Measurements from ENCODE around the gene OSGIN1. TPM values are rescaled to one million over a fixed set of nuclear protein-coding genes. Genes with fewer than 3 reads are reported as not detected.

The OSGIN1 gene
- polyA plus RNA-seq, 3 donors: 1.8 to 4.0 (median 2.0) TPM

- H3K36me3 Mint-ChIP-seq: peaks cover 5 to 8% of the 10 kb centered on the region in 2 donors
- no peak for DNase-seq
- WGBS (ENCODE audit: insufficient coverage): 95% methylated on average over 8 of the region's 17 CpGs
- H3K4me3 Mint-ChIP-seq: no peak overlapping the region
- H3K9ac ChIP-seq (ENCODE audit: insufficient read depth, low read length, poor library complexity, severe bottlenecking): no peak overlapping the region
- intact Hi-C loops (cut with micrococcal nuclease): no loop called here
- no peaks in the 10 kb centered on the region for H4K20me1 ChIP-seq (ENCODE audit: insufficient read depth, low read length)
- no peak overlapping the region for H3K4me3 ChIP-seq (replicated peaks in 1 of 3; ENCODE audit: low read depth in 2 of 3, low read length in 3 of 3)
- H3K27me3 ChIP-seq (ENCODE audit: control insufficient read depth in 2 of 2, insufficient read depth in 2 of 2, low read length in 2 of 2): no peaks in the 10 kb centered on the region
- H3K79me2 ChIP-seq (ENCODE audit: insufficient read depth, low read length): no peaks in the 10 kb centered on the region
- H3K4me1 Mint-ChIP-seq: no peaks in the 10 kb centered on the region
- no peaks in the 10 kb centered on the region for H3K9me3 ChIP-seq (replicated peaks in 1 of 2; ENCODE audit: control insufficient read depth in 1 of 2, insufficient read depth in 1 of 2, low read length in 2 of 2)
- H2AFZ ChIP-seq (ENCODE audit: insufficient read depth, low read depth, low read length, poor library complexity, severe bottlenecking): no peak overlapping the region
- peaks cover 2 to 3% (median 2%) of the 10 kb centered on the region in 3 donors for H3K27me3 Mint-ChIP-seq (ENCODE audit: low read depth in 3 of 3)
- no peaks in the 10 kb centered on the region for H3K36me3 ChIP-seq (replicated peaks in 1 of 2; ENCODE audit: control insufficient read depth in 1 of 2, insufficient read depth in 2 of 2, low read length in 2 of 2)
- H3K4me2 ChIP-seq (replicated peaks; ENCODE audit: extremely low read depth, low read length, poor library complexity, severe bottlenecking): no peak overlapping the region
- TF ChIP-seq CTCF (IDR thresholded peaks at IDR 0.05): no peak
- H3K9me3 Mint-ChIP-seq: no peaks in the 10 kb centered on the region
- no peak overlapping the region for H3K27ac ChIP-seq (ENCODE audit: low read depth in 1 of 2, low read length in 2 of 2)
- peak overlapping the region in 1 of 7 donors; percentile 58 for H3K27ac Mint-ChIP-seq
- no peaks in the 10 kb centered on the region for H3K4me1 ChIP-seq (ENCODE audit: control insufficient read depth in 1 of 2, insufficient read depth in 2 of 2, low read length in 2 of 2)
These were observed 21.5 kb upstream of the OSGIN1 start for GRCh38 chr16:83931556-83931955.

- no peak overlapping the region for H3K4me3 ChIP-seq (replicated peaks in 1 of 3; ENCODE audit: low read depth in 2 of 3, low read length in 3 of 3)
- Mint-ChIP-seq H3K27ac (no peak overlapping the region), H3K4me3 (no peak overlapping the region), H3K27me3 (ENCODE audit: low read depth in 3 of 3) (peaks cover 2 to 5% (median 2%) of the 10 kb centered on the region in 3 donors), H3K4me1 (no peaks in the 10 kb centered on the region), H3K9me3 (peaks cover 0 to 2% (median 0%) of the 10 kb centered on the region in 7 donors), H3K36me3 (peaks cover 7 to 11% of the 10 kb centered on the region in 2 donors)
- no peak for TF ChIP-seq CTCF (IDR thresholded peaks at IDR 0.05)
- no peak for DNase-seq
- WGBS (ENCODE audit: insufficient coverage): 97% methylated on average over 9 of the region's 11 CpGs
- H3K27ac ChIP-seq (ENCODE audit: low read depth in 1 of 2, low read length in 2 of 2): no peak overlapping the region
- no peak overlapping the region for H2AFZ ChIP-seq (ENCODE audit: insufficient read depth, low read depth, low read length, poor library complexity, severe bottlenecking)
- no peaks in the 10 kb centered on the region for H4K20me1 ChIP-seq (ENCODE audit: insufficient read depth, low read length)
- no peaks in the 10 kb centered on the region for H3K9me3 ChIP-seq (replicated peaks in 1 of 2; ENCODE audit: control insufficient read depth in 1 of 2, insufficient read depth in 1 of 2, low read length in 2 of 2)
- H3K9ac ChIP-seq (ENCODE audit: insufficient read depth, low read length, poor library complexity, severe bottlenecking): no peak overlapping the region
- H3K79me2 ChIP-seq (ENCODE audit: insufficient read depth, low read length): no peaks in the 10 kb centered on the region
- intact Hi-C loops (cut with micrococcal nuclease): no loop called here
- no peaks in the 10 kb centered on the region for H3K27me3 ChIP-seq (ENCODE audit: control insufficient read depth in 2 of 2, insufficient read depth in 2 of 2, low read length in 2 of 2)
- H3K4me2 ChIP-seq (replicated peaks; ENCODE audit: extremely low read depth, low read length, poor library complexity, severe bottlenecking): no peak overlapping the region
- no peaks in the 10 kb centered on the region for H3K36me3 ChIP-seq (replicated peaks in 1 of 2; ENCODE audit: control insufficient read depth in 1 of 2, insufficient read depth in 2 of 2, low read length in 2 of 2)
- no peaks in the 10 kb centered on the region for H3K4me1 ChIP-seq (ENCODE audit: control insufficient read depth in 1 of 2, insufficient read depth in 2 of 2, low read length in 2 of 2)
These were observed 20.7 kb upstream of the OSGIN1 start for GRCh38 chr16:83932304-83932703.

Measured in CD14-positive monocyte (primary cell).